ENCODE data around the gene ITGA4. TPM values are rescaled to one million over a fixed set of nuclear protein-coding genes. Genes with fewer than 3 reads are reported as not detected.
A peak's percentile ranks its signal among the peaks of the same experiment; 100 is the strongest.

ITGA4 gene
- polyA plus RNA-seq (2013, experiment 1 of 2), result 0.70 TPM
- 0.78 TPM for polyA plus RNA-seq (2013, experiment 2 of 2)

GRCh38 chr2:181457121-181457740, at the start of gene ITGA4:
Gene ITGA4, plus strand, starts transcription at chr2:181457386. Its CDS starts 269 bp downstream, at chr2:181457655.
- Histone ChIP-seq H3K27me3 (ENCODE audit: insufficient read depth, low read length, poor library complexity) (peaks cover 13% of the 10 kb centered on the region), H3K79me1 (ENCODE audit: low read length) (no peaks in the 10 kb centered on the region), H3K23ac (ENCODE audit: low read length) (peak within 1 kb of the TSS; percentile 45), H3K4ac (ENCODE audit: low read depth, low read length) (no peak within 1 kb of the TSS), H3K9ac (ENCODE audit: low read length) (peak within 1 kb of the TSS; percentile 71), H2BK5ac (ENCODE audit: low read length) (no peak within 1 kb of the TSS), H3K56ac (ENCODE audit: low read length) (peak within 1 kb of the TSS; percentile 89), H3K36me3 (ENCODE audit: control insufficient read depth, insufficient read depth, low read length) (no peaks in the 10 kb centered on the region), H3K79me2 (ENCODE audit: control insufficient read depth, insufficient read depth, low read length) (no peaks in the 10 kb centered on the region), H3K4me2 (ENCODE audit: low read length) (peak within 1 kb of the TSS; percentile 97), H2BK15ac (replicated peaks; ENCODE audit: low read depth) (no peak within 1 kb of the TSS), H2BK120ac (ENCODE audit: low read depth, low read length) (no peak within 1 kb of the TSS), H4K8ac (ENCODE audit: low read depth, low read length) (no peak within 1 kb of the TSS), H3K18ac (ENCODE audit: low read length) (no peak within 1 kb of the TSS), H3K4me1 (ENCODE audit: control insufficient read depth, low read depth, low read length) (peaks cover 3% of the 10 kb centered on the region), H4K5ac (ENCODE audit: low read length) (no peak within 1 kb of the TSS), H2AK5ac (ENCODE audit: low read length) (no peak within 1 kb of the TSS), H3K27ac (ENCODE audit: low read depth, low read length) (no peak within 1 kb of the TSS), H3K4me3 (ENCODE audit: low read length) (peak within 1 kb of the TSS; percentile 60)
- no CpG with 5 or more reads among the region's 67 CpGs for WGBS (ENCODE audit: extremely low coverage, insufficient coverage, low lambda C conversion rate)
- peak; percentile 77 for DNase-seq

- no CpG with 5 or more reads among the region's 2 CpGs for WGBS (ENCODE audit: extremely low coverage, insufficient coverage, low lambda C conversion rate)
- Histone ChIP-seq H3K4me3 (ENCODE audit: low read length) (no peak overlapping the region), H3K79me1 (ENCODE audit: low read length) (no peaks in the 10 kb centered on the region), H3K79me2 (ENCODE audit: control insufficient read depth, insufficient read depth, low read length) (no peaks in the 10 kb centered on the region), H4K8ac (ENCODE audit: low read depth, low read length) (no peak overlapping the region), H2BK120ac (ENCODE audit: low read depth, low read length) (no peak overlapping the region), H3K27ac (ENCODE audit: low read depth, low read length) (no peak overlapping the region), H2AK5ac (ENCODE audit: low read length) (no peak overlapping the region), H3K23ac (ENCODE audit: low read length) (no peak overlapping the region), H2BK5ac (ENCODE audit: low read length) (no peak overlapping the region), H3K4me1 (ENCODE audit: control insufficient read depth, low read depth, low read length) (peaks cover 5% of the 10 kb centered on the region), H3K9ac (ENCODE audit: low read length) (no peak overlapping the region), H4K5ac (ENCODE audit: low read length) (no peak overlapping the region), H3K4me2 (ENCODE audit: low read length) (no peak overlapping the region), H2BK15ac (replicated peaks; ENCODE audit: low read depth) (no peak overlapping the region), H3K36me3 (ENCODE audit: control insufficient read depth, insufficient read depth, low read length) (no peaks in the 10 kb centered on the region), H3K56ac (ENCODE audit: low read length) (no peak overlapping the region), H3K4ac (ENCODE audit: low read depth, low read length) (no peak overlapping the region), H3K27me3 (ENCODE audit: insufficient read depth, low read length, poor library complexity) (no peaks in the 10 kb centered on the region), H3K18ac (ENCODE audit: low read length) (no peak overlapping the region)
- no peak for DNase-seq
Observed at GRCh38 chr2:181408861-181409260, 48.3 kb upstream of the ITGA4 start.

GRCh38 chr2:181411105-181411849, 45.9 kb upstream of the ITGA4 start:
- no peak overlapping the region for H4K5ac ChIP-seq (ENCODE audit: low read length)
- H3K27me3 ChIP-seq (ENCODE audit: insufficient read depth, low read length, poor library complexity), result no peaks in the 10 kb centered on the region
- no peak overlapping the region for H4K8ac ChIP-seq (ENCODE audit: low read depth, low read length)
- H3K4me1 ChIP-seq (ENCODE audit: control insufficient read depth, low read depth, low read length), result peaks cover 5% of the 10 kb centered on the region
- no peaks in the 10 kb centered on the region for H3K36me3 ChIP-seq (ENCODE audit: control insufficient read depth, insufficient read depth, low read length)
- peak; percentile 85 for DNase-seq
- no peak overlapping the region for H2BK120ac ChIP-seq (ENCODE audit: low read depth, low read length)
- WGBS (ENCODE audit: extremely low coverage, insufficient coverage, low lambda C conversion rate), result no CpG with 5 or more reads among the region's 5 CpGs
- no peak overlapping the region for H3K9ac ChIP-seq (ENCODE audit: low read length)
- no peaks in the 10 kb centered on the region for H3K79me1 ChIP-seq (ENCODE audit: low read length)
- peak overlapping the region; percentile 67 for H3K56ac ChIP-seq (ENCODE audit: low read length)
- H3K4me3 ChIP-seq (ENCODE audit: low read length), result no peak overlapping the region
- no peak overlapping the region for H3K4ac ChIP-seq (ENCODE audit: low read depth, low read length)
- H2BK15ac ChIP-seq (replicated peaks; ENCODE audit: low read depth), result no peak overlapping the region
- H3K4me2 ChIP-seq (ENCODE audit: low read length), result no peak overlapping the region
- no peaks in the 10 kb centered on the region for H3K79me2 ChIP-seq (ENCODE audit: control insufficient read depth, insufficient read depth, low read length)
- no peak overlapping the region for H3K27ac ChIP-seq (ENCODE audit: low read depth, low read length)
- H2BK5ac ChIP-seq (ENCODE audit: low read length), result no peak overlapping the region
- H3K18ac ChIP-seq (ENCODE audit: low read length), result no peak overlapping the region
- H2AK5ac ChIP-seq (ENCODE audit: low read length), result no peak overlapping the region
- H3K23ac ChIP-seq (ENCODE audit: low read length), result no peak overlapping the region

- Histone ChIP-seq H3K23ac (ENCODE audit: low read length) (no peak overlapping the region), H2AK5ac (ENCODE audit: low read length) (no peak overlapping the region), H2BK5ac (ENCODE audit: low read length) (no peak overlapping the region), H3K18ac (ENCODE audit: low read length) (no peak overlapping the region), H2BK120ac (ENCODE audit: low read depth, low read length) (no peak overlapping the region), H3K56ac (ENCODE audit: low read length) (no peak overlapping the region), H3K27ac (ENCODE audit: low read depth, low read length) (no peak overlapping the region), H3K4me3 (ENCODE audit: low read length) (no peak overlapping the region), H3K9ac (ENCODE audit: low read length) (no peak overlapping the region), H3K79me2 (ENCODE audit: control insufficient read depth, insufficient read depth, low read length) (no peaks in the 10 kb centered on the region), H3K4ac (ENCODE audit: low read depth, low read length) (no peak overlapping the region), H3K27me3 (ENCODE audit: insufficient read depth, low read length, poor library complexity) (no peaks in the 10 kb centered on the region), H3K4me1 (ENCODE audit: control insufficient read depth, low read depth, low read length) (peaks cover 4% of the 10 kb centered on the region), H2BK15ac (replicated peaks; ENCODE audit: low read depth) (no peak overlapping the region), H3K4me2 (ENCODE audit: low read length) (no peak overlapping the region), H4K8ac (ENCODE audit: low read depth, low read length) (no peak overlapping the region), H3K79me1 (ENCODE audit: low read length) (no peaks in the 10 kb centered on the region), H4K5ac (ENCODE audit: low read length) (no peak overlapping the region), H3K36me3 (ENCODE audit: control insufficient read depth, insufficient read depth, low read length) (no peaks in the 10 kb centered on the region)
- WGBS (ENCODE audit: extremely low coverage, insufficient coverage, low lambda C conversion rate), result 100% methylated on average over 1 of the region's 8 CpGs
- no peak for DNase-seq
Observed at GRCh38 chr2:181419129-181419855, 37.9 kb upstream of the ITGA4 start.

- no peak for DNase-seq
- Histone ChIP-seq H2BK5ac (ENCODE audit: low read length) (peak overlapping the region; percentile 20), H3K18ac (ENCODE audit: low read length) (peak overlapping the region; percentile 3), H3K36me3 (ENCODE audit: control insufficient read depth, insufficient read depth, low read length) (no peaks in the 10 kb centered on the region), H3K23ac (ENCODE audit: low read length) (no peak overlapping the region), H3K4me3 (ENCODE audit: low read length) (no peak overlapping the region), H3K27ac (ENCODE audit: low read depth, low read length) (no peak overlapping the region), H2BK120ac (ENCODE audit: low read depth, low read length) (no peak overlapping the region), H3K79me1 (ENCODE audit: low read length) (no peaks in the 10 kb centered on the region), H4K5ac (ENCODE audit: low read length) (no peak overlapping the region), H3K27me3 (ENCODE audit: insufficient read depth, low read length, poor library complexity) (no peaks in the 10 kb centered on the region), H3K4me2 (ENCODE audit: low read length) (no peak overlapping the region), H3K4me1 (ENCODE audit: control insufficient read depth, low read depth, low read length) (peaks cover 4% of the 10 kb centered on the region), H2BK15ac (replicated peaks; ENCODE audit: low read depth) (peak overlapping the region; percentile 41), H3K56ac (ENCODE audit: low read length) (no peak overlapping the region), H4K8ac (ENCODE audit: low read depth, low read length) (no peak overlapping the region), H2AK5ac (ENCODE audit: low read length) (no peak overlapping the region), H3K4ac (ENCODE audit: low read depth, low read length) (peak overlapping the region; percentile 24), H3K9ac (ENCODE audit: low read length) (no peak overlapping the region), H3K79me2 (ENCODE audit: control insufficient read depth, insufficient read depth, low read length) (no peaks in the 10 kb centered on the region)
- WGBS (ENCODE audit: extremely low coverage, insufficient coverage, low lambda C conversion rate), result no CpG with 5 or more reads among the region's 6 CpGs
Observed at GRCh38 chr2:181420259-181421130, 36.7 kb upstream of the ITGA4 start.
